ENCODE measurements around the gene ANKZF1. TPM values are rescaled to one million over a fixed set of nuclear protein-coding genes. Genes with fewer than 3 reads are reported as not detected.

The ANKZF1 gene
- total RNA-seq, 1 donor from 2014 or later = 65.9 TPM

GRCh38 chr2:219270055-219270372 is 40.4 kb downstream of the ANKZF1 start:
- no peak for TF ChIP-seq CTCF (IDR thresholded peaks at IDR 0.05)
- TF ChIP-seq EZH2phosphoT487 (IDR thresholded peaks at IDR 0.05) = no peak
- no peak for TF ChIP-seq EZH2 (IDR thresholded peaks at IDR 0.05)
- H3K4me1 ChIP-seq = peaks cover 4% of the 10 kb centered on the region
- no peak overlapping the region for H3K27ac Mint-ChIP-seq
- H3K9me3 ChIP-seq (ENCODE audit: low read depth) = no peaks in the 10 kb centered on the region
- no peak overlapping the region for H3K4me3 ChIP-seq
- no peaks in the 10 kb centered on the region for H3K36me3 Mint-ChIP-seq
- H3F3A ChIP-seq (ENCODE audit: low read depth) = no peaks in the 10 kb centered on the region
- H3K4me2 ChIP-seq = no peak overlapping the region
- no peaks in the 10 kb centered on the region for H4K20me1 ChIP-seq (ENCODE audit: low read depth)
- H3K27ac ChIP-seq = no peak overlapping the region
- no peaks in the 10 kb centered on the region for H3K79me2 ChIP-seq (ENCODE audit: low read depth)
- no peak overlapping the region for H3K4me3 Mint-ChIP-seq
- H3K9me3 Mint-ChIP-seq = no peaks in the 10 kb centered on the region
- peaks cover 19% of the 10 kb centered on the region for H3K27me3 Mint-ChIP-seq (ENCODE audit: insufficient read depth, low read depth)
- H3K36me3 ChIP-seq = no peaks in the 10 kb centered on the region
- peaks cover 8% of the 10 kb centered on the region for H3K27me3 ChIP-seq
- H3K4me1 Mint-ChIP-seq = peaks cover 6% of the 10 kb centered on the region
- DNase-seq (ENCODE audit: low spot score) = no peak
- no peak overlapping the region for H3K9ac ChIP-seq
- no peak overlapping the region for H2AFZ ChIP-seq (replicated peaks)

GRCh38 chr2:219271021-219271420 is 41.4 kb downstream of the ANKZF1 start:
- H3K9me3 ChIP-seq (ENCODE audit: low read depth) = no peaks in the 10 kb centered on the region
- no peak overlapping the region for H3K4me3 ChIP-seq
- H3K4me2 ChIP-seq = no peak overlapping the region
- H3K27ac ChIP-seq = no peak overlapping the region
- peaks cover 6% of the 10 kb centered on the region for H3K4me1 Mint-ChIP-seq
- DNase-seq (ENCODE audit: low spot score) = no peak
- H3K36me3 Mint-ChIP-seq = no peaks in the 10 kb centered on the region
- no peak overlapping the region for H3K27ac Mint-ChIP-seq
- no peak overlapping the region for H2AFZ ChIP-seq (replicated peaks)
- H3K27me3 ChIP-seq = peaks cover 8% of the 10 kb centered on the region
- no peaks in the 10 kb centered on the region for H3F3A ChIP-seq (ENCODE audit: low read depth)
- H3K79me2 ChIP-seq (ENCODE audit: low read depth) = no peaks in the 10 kb centered on the region
- no peaks in the 10 kb centered on the region for H3K36me3 ChIP-seq
- H3K4me1 ChIP-seq = peaks cover 3% of the 10 kb centered on the region
- peaks cover 19% of the 10 kb centered on the region for H3K27me3 Mint-ChIP-seq (ENCODE audit: insufficient read depth, low read depth)
- no peak overlapping the region for H3K4me3 Mint-ChIP-seq
- no peaks in the 10 kb centered on the region for H3K9me3 Mint-ChIP-seq
- TF ChIP-seq EZH2 (IDR thresholded peaks at IDR 0.05) = no peak
- TF ChIP-seq CTCF (IDR thresholded peaks at IDR 0.05) = no peak
- no peak for TF ChIP-seq EZH2phosphoT487 (IDR thresholded peaks at IDR 0.05)
- H4K20me1 ChIP-seq (ENCODE audit: low read depth) = no peaks in the 10 kb centered on the region
- H3K9ac ChIP-seq = no peak overlapping the region

- Mint-ChIP-seq H3K36me3 (no peaks in the 10 kb centered on the region), H3K4me1 (peaks cover 6% of the 10 kb centered on the region), H3K4me3 (no peak overlapping the region), H3K27me3 (ENCODE audit: insufficient read depth, low read depth) (peaks cover 19% of the 10 kb centered on the region), H3K9me3 (no peaks in the 10 kb centered on the region), H3K27ac (no peak overlapping the region)
- Histone ChIP-seq H3K27ac (no peak overlapping the region), H3K9me3 (ENCODE audit: low read depth) (no peaks in the 10 kb centered on the region), H3K4me2 (no peak overlapping the region), H3K79me2 (ENCODE audit: low read depth) (no peaks in the 10 kb centered on the region), H4K20me1 (ENCODE audit: low read depth) (no peaks in the 10 kb centered on the region), H2AFZ (replicated peaks) (no peak overlapping the region), H3K4me3 (no peak overlapping the region), H3K9ac (no peak overlapping the region), H3K27me3 (peaks cover 12% of the 10 kb centered on the region), H3K4me1 (no peaks in the 10 kb centered on the region), H3F3A (ENCODE audit: low read depth) (no peaks in the 10 kb centered on the region), H3K36me3 (no peaks in the 10 kb centered on the region)
- TF ChIP-seq EZH2 (IDR thresholded peaks at IDR 0.05) (no peak), EZH2phosphoT487 (IDR thresholded peaks at IDR 0.05) (no peak), CTCF (IDR thresholded peaks at IDR 0.05) (no peak)
- no peak for DNase-seq (ENCODE audit: low spot score)
Measured at GRCh38 chr2:219272356-219272755, 42.8 kb downstream of the ANKZF1 start.

GRCh38 chr2:219272995-219273394 is 43.4 kb downstream of the ANKZF1 start:
- Mint-ChIP-seq H3K27ac (no peak overlapping the region), H3K27me3 (ENCODE audit: insufficient read depth, low read depth) (peaks cover 19% of the 10 kb centered on the region), H3K4me1 (peaks cover 11% of the 10 kb centered on the region), H3K9me3 (no peaks in the 10 kb centered on the region), H3K36me3 (no peaks in the 10 kb centered on the region), H3K4me3 (no peak overlapping the region)
- Histone ChIP-seq H3K4me1 (peaks cover 3% of the 10 kb centered on the region), H2AFZ (replicated peaks) (no peak overlapping the region), H3K27me3 (peaks cover 14% of the 10 kb centered on the region), H3K9me3 (ENCODE audit: low read depth) (no peaks in the 10 kb centered on the region), H3K27ac (no peak overlapping the region), H3K4me3 (no peak overlapping the region), H3K36me3 (no peaks in the 10 kb centered on the region), H3K9ac (no peak overlapping the region), H4K20me1 (ENCODE audit: low read depth) (no peaks in the 10 kb centered on the region), H3F3A (ENCODE audit: low read depth) (peaks cover 3% of the 10 kb centered on the region), H3K4me2 (no peak overlapping the region), H3K79me2 (ENCODE audit: low read depth) (no peaks in the 10 kb centered on the region)
- no peak for TF ChIP-seq CTCF (IDR thresholded peaks at IDR 0.05)
- no peak for TF ChIP-seq EZH2phosphoT487 (IDR thresholded peaks at IDR 0.05)
- TF ChIP-seq EZH2 (IDR thresholded peaks at IDR 0.05) = no peak
- DNase-seq (ENCODE audit: low spot score) = no peak
